ENCODE results near the gene RABGAP1L. TPM values are rescaled to one million over a fixed set of nuclear protein-coding genes. Genes with fewer than 3 reads are reported as not detected.
"Not testable (repeated sequence)": the region's sequence is repeated elsewhere in the genome, so short reads cannot be mapped to it uniquely, and the experiment has no call there.

Gene RABGAP1L
- polyA plus RNA-seq, 1 donor (not counting 4 experiments of a cell fraction or from before 2014, with no cell fraction given): 24.2 TPM

DNA sequence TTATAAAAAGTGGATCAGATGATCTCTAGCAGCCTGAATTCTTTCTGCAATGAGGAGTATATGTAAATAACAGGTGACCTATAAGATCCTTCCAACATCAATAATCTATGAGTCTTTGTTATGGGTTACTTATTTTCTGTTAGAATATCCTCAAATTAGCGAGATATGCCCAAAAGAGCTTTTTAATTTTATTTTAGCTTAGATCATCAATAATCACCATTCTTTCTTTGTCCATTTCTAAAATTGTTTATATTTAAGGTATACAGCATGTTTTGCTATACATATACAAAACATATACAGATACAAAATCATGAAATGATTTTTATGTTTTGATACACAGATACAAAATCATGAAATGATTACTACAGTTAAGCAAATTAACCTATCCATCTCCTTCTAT, 11.8 kb downstream of the RABGAP1L start:
- Histone ChIP-seq H3K4me1 (ENCODE audit: control insufficient read depth, extremely low read depth, insufficient read depth, low read length) (no peaks in the 10 kb centered on the region), H3K4me3 (ENCODE audit: control insufficient read depth in 2 of 3, extremely low read depth in 1 of 3, insufficient read depth in 2 of 3, low read depth in 1 of 3, low read length in 3 of 3) (no peak overlapping the region), H3K27me3 (ENCODE audit: control insufficient read depth, extremely low read depth, insufficient read depth, low read length) (no peaks in the 10 kb centered on the region), H2AFZ (ENCODE audit: control insufficient read depth, low read length) (no peak overlapping the region), H3K9me3 (ENCODE audit: control insufficient read depth, low read depth, low read length) (no peaks in the 10 kb centered on the region), H3K79me2 (ENCODE audit: control insufficient read depth, insufficient read depth, low read length) (peaks cover 33% of the 10 kb centered on the region), H3K27ac (ENCODE audit: control insufficient read depth, insufficient read depth, low read length) (no peak overlapping the region), H3K4me2 (ENCODE audit: control insufficient read depth, extremely low read depth, insufficient read depth, low read depth, low read length) (no peak overlapping the region), H3K9ac (ENCODE audit: control insufficient read depth, extremely low read depth, insufficient read depth, low read length) (no peak overlapping the region), H4K20me1 (ENCODE audit: control insufficient read depth, extremely low read depth, insufficient read depth, low read length) (no peaks in the 10 kb centered on the region), H3K36me3 (ENCODE audit: control insufficient read depth in 2 of 2, extremely low read depth in 1 of 2, insufficient read depth in 2 of 2, low read length in 2 of 2) (no peaks in the 10 kb centered on the region), H3K9me1 (ENCODE audit: control insufficient read depth, extremely low read depth, insufficient read depth, low read length) (no peaks in the 10 kb centered on the region)
- DNase-seq (ENCODE audit: low read depth, low spot score) (no peak), FAIRE-seq (no peak)
- TF ChIP-seq EZH2 (IDR thresholded peaks at IDR 0.05; ENCODE audit: low read length) (no peak), CTCF (optimal IDR thresholded peaks at IDR 0.05 in 1 of 3, IDR thresholded peaks at IDR 0.05 in 1 of 3, conservative IDR thresholded peaks at IDR 0.05 in 1 of 3; ENCODE audit: extremely low read depth in 1 of 3, insufficient read depth in 2 of 3, low read length in 3 of 3) (no peak)
- dilution Hi-C loops (cut with MboI; ENCODE audit: extremely low pct_ligation_motif_present, low sequenced_read_pairs): no loop called here

DNA sequence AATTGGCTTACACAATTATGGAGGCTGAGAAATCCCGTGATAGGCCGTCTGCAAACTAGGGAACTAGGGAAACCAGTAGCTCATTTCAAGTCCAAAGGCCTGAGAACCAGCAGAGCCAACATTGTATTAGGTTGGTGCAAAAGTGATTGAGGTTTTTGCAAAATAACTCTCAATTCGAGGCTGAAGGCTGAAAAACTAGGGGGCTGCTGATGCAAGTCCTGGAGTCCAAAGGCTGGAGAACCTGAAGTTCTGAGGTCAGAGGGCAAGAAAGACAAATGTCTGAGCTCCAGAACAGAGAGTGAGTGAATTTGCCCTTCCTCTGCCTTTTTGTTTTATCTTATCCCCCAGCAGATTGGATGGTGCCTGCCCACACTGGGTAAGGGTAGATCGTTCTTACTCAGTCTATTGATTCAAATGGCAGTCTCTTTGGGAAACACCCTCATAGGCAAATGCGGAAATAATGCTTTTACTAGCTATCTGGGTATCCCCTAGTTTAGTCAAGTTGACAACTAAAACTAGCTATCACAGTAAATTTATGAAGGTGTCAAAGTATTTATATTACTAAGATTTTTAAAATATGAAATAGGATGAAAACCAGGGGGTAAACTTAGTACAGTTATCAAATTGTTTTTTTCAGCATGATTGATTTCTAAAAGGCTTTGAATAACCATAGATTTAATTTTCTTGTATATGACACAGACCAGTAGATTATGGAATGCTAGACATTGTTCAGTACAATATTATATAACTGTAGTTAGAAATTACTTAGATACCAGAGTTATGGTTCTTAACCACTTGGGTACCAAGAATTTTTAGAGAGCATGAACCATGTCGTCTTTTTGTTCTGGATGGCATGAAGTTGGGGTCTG, 15.4 kb downstream of the RABGAP1L start:
- dilution Hi-C loops (cut with MboI; ENCODE audit: extremely low pct_ligation_motif_present, low sequenced_read_pairs): no loop called here
- Histone ChIP-seq H4K20me1 (ENCODE audit: control insufficient read depth, extremely low read depth, insufficient read depth, low read length) (no peaks in the 10 kb centered on the region), H3K9me1 (ENCODE audit: control insufficient read depth, extremely low read depth, insufficient read depth, low read length) (no peaks in the 10 kb centered on the region), H3K27ac (ENCODE audit: control insufficient read depth, insufficient read depth, low read length) (no peak overlapping the region), H3K9ac (ENCODE audit: control insufficient read depth, extremely low read depth, insufficient read depth, low read length) (no peak overlapping the region), H3K27me3 (ENCODE audit: control insufficient read depth, extremely low read depth, insufficient read depth, low read length) (no peaks in the 10 kb centered on the region), H2AFZ (ENCODE audit: control insufficient read depth, low read length) (no peak overlapping the region), H3K9me3 (ENCODE audit: control insufficient read depth, low read depth, low read length) (no peaks in the 10 kb centered on the region), H3K4me1 (ENCODE audit: control insufficient read depth, extremely low read depth, insufficient read depth, low read length) (no peaks in the 10 kb centered on the region), H3K4me2 (ENCODE audit: control insufficient read depth, extremely low read depth, insufficient read depth, low read depth, low read length) (no peak overlapping the region), H3K4me3 (ENCODE audit: control insufficient read depth in 2 of 3, extremely low read depth in 1 of 3, insufficient read depth in 2 of 3, low read depth in 1 of 3, low read length in 3 of 3) (no peak overlapping the region), H3K79me2 (ENCODE audit: control insufficient read depth, insufficient read depth, low read length) (peaks cover 23% of the 10 kb centered on the region), H3K36me3 (ENCODE audit: control insufficient read depth in 2 of 2, extremely low read depth in 1 of 2, insufficient read depth in 2 of 2, low read length in 2 of 2) (no peaks in the 10 kb centered on the region)
- FAIRE-seq: no peak
- DNase-seq (ENCODE audit: low read depth, low spot score): no peak
- TF ChIP-seq EZH2 (IDR thresholded peaks at IDR 0.05; ENCODE audit: low read length): no peak
- no peak for TF ChIP-seq CTCF (optimal IDR thresholded peaks at IDR 0.05 in 1 of 3, IDR thresholded peaks at IDR 0.05 in 1 of 3, conservative IDR thresholded peaks at IDR 0.05 in 1 of 3; ENCODE audit: extremely low read depth in 1 of 3, insufficient read depth in 2 of 3, low read length in 3 of 3)

- H3K4me3 ChIP-seq (ENCODE audit: control insufficient read depth in 2 of 3, extremely low read depth in 1 of 3, insufficient read depth in 2 of 3, low read depth in 1 of 3, low read length in 3 of 3); H3K27ac ChIP-seq (ENCODE audit: control insufficient read depth, insufficient read depth, low read length); H3K4me2 ChIP-seq (ENCODE audit: control insufficient read depth, extremely low read depth, insufficient read depth, low read depth, low read length); H3K4me1 ChIP-seq (ENCODE audit: control insufficient read depth, extremely low read depth, insufficient read depth, low read length); dilution Hi-C loops (cut with MboI; ENCODE audit: extremely low pct_ligation_motif_present, low sequenced_read_pairs); H4K20me1 ChIP-seq (ENCODE audit: control insufficient read depth, extremely low read depth, insufficient read depth, low read length); H3K9me3 ChIP-seq (ENCODE audit: control insufficient read depth, low read depth, low read length); H3K9me1 ChIP-seq (ENCODE audit: control insufficient read depth, extremely low read depth, insufficient read depth, low read length); FAIRE-seq; H3K36me3 ChIP-seq (ENCODE audit: control insufficient read depth in 2 of 2, extremely low read depth in 1 of 2, insufficient read depth in 2 of 2, low read length in 2 of 2); H3K27me3 ChIP-seq (ENCODE audit: control insufficient read depth, extremely low read depth, insufficient read depth, low read length); H3K9ac ChIP-seq (ENCODE audit: control insufficient read depth, extremely low read depth, insufficient read depth, low read length); H2AFZ ChIP-seq (ENCODE audit: control insufficient read depth, low read length); DNase-seq (ENCODE audit: low read depth, low spot score): not testable (repeated sequence)
- peaks cover 17% of the 10 kb centered on the region for H3K79me2 ChIP-seq (ENCODE audit: control insufficient read depth, insufficient read depth, low read length)
These were observed 19.1 kb downstream of the RABGAP1L start for GRCh38 chr1:174178459-174178858.

Data from keratinocyte (primary cell).